GM23338 (cell line): Measurements from ENCODE around the gene TAPBP. TPM values are rescaled to one million over a fixed set of nuclear protein-coding genes. Genes with fewer than 3 reads are reported as not detected.

Experiments
- ATAC-seq: fragments of 200-7000 bp; cut with Tn5 transposase; 3 replicates; pipeline ENCODE4 v1.9.1; 2020
- DNase-seq: peaks from one replicate; pipeline ENCODE4 v3.0.0-alpha.2; 2015; ENCODE audit warnings: low spot score
- H2AFZ ChIP-seq: fragments of 200-600 bp; sonication (generic); 2 replicates; pipeline ENCODE4 v1.8.0; 2016; ENCODE audit warnings: antibody characterized with exemption, mild to moderate bottlenecking, moderate library complexity
- H3F3A ChIP-seq: fragments of 200-600 bp; sonication (generic); replicated peaks from 2 replicates; pipeline ENCODE4 v1.8.0; 2017; ENCODE audit warnings: antibody characterized with exemption, mixed run types, low read depth
- H3K27ac ChIP-seq: fragments of 200-600 bp; sonication (generic); 2 replicates; pipeline ENCODE4 v1.6.1; 2016; ENCODE audit warnings: low read depth
- H3K27me3 ChIP-seq: fragments of 200-600 bp; sonication (generic); 2 replicates; pipeline ENCODE4 v1.8.0; 2016; ENCODE audit warnings: mild to moderate bottlenecking, mixed run types, moderate library complexity; ENCODE audit not compliant: insufficient read depth
- H3K36me3 ChIP-seq: fragments of 200-600 bp; sonication (generic); 2 replicates; pipeline ENCODE4 v1.8.0; 2016; ENCODE audit warnings: mild to moderate bottlenecking; ENCODE audit not compliant: insufficient read depth
- H3K4me1 ChIP-seq: fragments of 200-600 bp; sonication (generic); 2 replicates; pipeline ENCODE4 v1.8.0; 2016; ENCODE audit warnings: mild to moderate bottlenecking, moderate library complexity; ENCODE audit not compliant: insufficient read depth
- H3K4me2 ChIP-seq: fragments of 200-600 bp; sonication (generic); 2 replicates; pipeline ENCODE4 v1.7.1; 2017; ENCODE audit warnings: mixed run types
- H3K4me3 ChIP-seq: fragments of 200-600 bp; sonication (generic); 2 replicates; pipeline ENCODE4 v1.6.1; 2016; ENCODE audit warnings: mixed run types
- H3K79me2 ChIP-seq: fragments of 200-600 bp; sonication (generic); replicated peaks from 2 replicates; pipeline ENCODE4 v1.8.0; 2017; ENCODE audit warnings: mild to moderate bottlenecking; ENCODE audit not compliant: insufficient read depth
- H3K9me2 ChIP-seq: fragments of 200-600 bp; sonication (generic); 2 replicates; pipeline ENCODE4 v1.8.0; 2017; ENCODE audit not compliant: insufficient read depth
- H4K20me1 ChIP-seq: fragments of 200-600 bp; sonication (generic); replicated peaks from 2 replicates; pipeline ENCODE4 v1.8.0; 2017; ENCODE audit warnings: mild to moderate bottlenecking; ENCODE audit not compliant: insufficient read depth
- H3K27ac Mint-ChIP-seq: 2 replicates; pipeline ENCODE4 v1.8.0; 2020; ENCODE audit warnings: inconsistent platforms, mild to moderate bottlenecking, moderate library complexity, mixed read lengths
- H3K27me3 Mint-ChIP-seq: 3 replicates; pipeline ENCODE4 v1.8.0; 2022; ENCODE audit warnings: low read depth, mild to moderate bottlenecking, moderate library complexity, mixed read lengths, inconsistent platforms; ENCODE audit not compliant: insufficient read depth, poor library complexity
- H3K36me3 Mint-ChIP-seq: 3 replicates; pipeline ENCODE4 v1.8.0; 2021; ENCODE audit warnings: low read depth, mild to moderate bottlenecking, inconsistent platforms, moderate library complexity, mixed read lengths
- H3K4me1 Mint-ChIP-seq: 3 replicates; pipeline ENCODE4 v1.8.0; 2020; ENCODE audit warnings: mild to moderate bottlenecking, inconsistent platforms, mixed read lengths
- H3K4me3 Mint-ChIP-seq: 3 replicates; pipeline ENCODE4 v1.8.0; 2021; ENCODE audit warnings: moderate library complexity, mild to moderate bottlenecking, inconsistent platforms, mixed read lengths
- H3K9me3 Mint-ChIP-seq: 3 replicates; pipeline ENCODE4 v1.8.0; 2020; ENCODE audit warnings: moderate library complexity, mild to moderate bottlenecking, inconsistent platforms, mixed read lengths
- CREB1 ChIP-seq: fragments of 250-450 bp; sonication (Bioruptor Pico); IDR thresholded peaks from 2 replicates; pipeline ENCODE4 v1.5.0; 2020; ENCODE audit warnings: low read depth, mild to moderate bottlenecking, moderate library complexity
- EZH2 ChIP-seq: fragments of 200-600 bp; sonication (generic); IDR thresholded peaks from one replicate; pipeline ENCODE4 v1.8.0; 2017; ENCODE audit warnings: antibody characterized with exemption, mild to moderate bottlenecking, low read depth; ENCODE audit not compliant: unreplicated experiment
- EZH2phosphoT487 ChIP-seq: fragments of 200-600 bp; sonication (generic); IDR thresholded peaks from one replicate; pipeline ENCODE4 v1.8.1; 2018; ENCODE audit warnings: antibody characterized with exemption; ENCODE audit not compliant: unreplicated experiment
- JUNB ChIP-seq: IDR thresholded peaks from one replicate; pipeline ENCODE4 v1.6.1; 2016; ENCODE audit warnings: antibody characterized with exemption; ENCODE audit not compliant: unreplicated experiment
- NANOG ChIP-seq: IDR thresholded peaks from 2 replicates; pipeline ENCODE4 v1.6.1; 2016; ENCODE audit warnings: antibody characterized with exemption, borderline replicate concordance
- POLR2AphosphoS5 ChIP-seq: IDR thresholded peaks from 2 replicates; pipeline ENCODE4 v1.6.1; 2016; ENCODE audit warnings: antibody characterized with exemption, low read depth
- STAT1 ChIP-seq: IDR thresholded peaks from one replicate; pipeline ENCODE4 v1.6.1; 2016; ENCODE audit warnings: antibody characterized with exemption; ENCODE audit not compliant: unreplicated experiment
- ZNF114 ChIP-seq: fragments of 250-450 bp; sonication (Bioruptor Pico); IDR thresholded peaks from 2 replicates; pipeline ENCODE4 v1.5.0; 2020; ENCODE audit warnings: mild to moderate bottlenecking, moderate library complexity
- ZNF331 ChIP-seq: fragments of 250-450 bp; sonication (Bioruptor Pico); IDR thresholded peaks from 2 replicates; pipeline ENCODE4 v1.5.0; 2020; ENCODE audit warnings: low read depth, mild to moderate bottlenecking, moderate library complexity
- polyA plus RNA-seq: library from polyadenylated mRNA; unstranded; fragments of >200 nt; fragmentation: Nextera tagmentation; extraction: Ambion mirVana; gene quantifications from 2 replicates; pipeline ENCODE4 v1.2.1, GENCODE V29; 2016
- total RNA-seq: library from RNA; depleted of rRNA; stranded (reverse); fragments of >200 nt; shearing (Covaris generic); gene quantifications from 2 replicates; pipeline ENCODE4 v1.2.3, GENCODE V29; 2014
- TF ChIP-seq, protein P1 (sequence below): fragments of 250-450 bp; sonication (Bioruptor Pico); IDR thresholded peaks from 2 replicates; pipeline ENCODE4 v1.5.0; 2020; ENCODE audit warnings: mild to moderate bottlenecking, moderate library complexity
- TF ChIP-seq, protein P2 (sequence below): IDR thresholded peaks from one replicate; pipeline ENCODE4 v1.6.1; 2018; ENCODE audit warnings: antibody characterized with exemption; ENCODE audit not compliant: unreplicated experiment
- TF ChIP-seq, protein P3 (sequence below), 2 experiments: fragments of 200-600 bp in 1 of 2; sonication (generic) in 1 of 2; conservative IDR thresholded peaks; 2 replicates each; pipeline versions ENCODE4 v1.5.1 to v1.6.1; 2016 to 2017; ENCODE audit warnings: antibody characterized with exemption in 2 of 2, low read depth in 2 of 2, mild to moderate bottlenecking in 2 of 2, moderate library complexity in 1 of 2
- TF ChIP-seq, protein P4 (sequence below): IDR thresholded peaks from 2 replicates; pipeline ENCODE4 v1.6.1; 2016; ENCODE audit warnings: antibody characterized with exemption

Gene TAPBP
- total and polyA plus RNA-seq, 2 experiments from 2014 or later: 19.9 to 37.5 TPM

DNA sequence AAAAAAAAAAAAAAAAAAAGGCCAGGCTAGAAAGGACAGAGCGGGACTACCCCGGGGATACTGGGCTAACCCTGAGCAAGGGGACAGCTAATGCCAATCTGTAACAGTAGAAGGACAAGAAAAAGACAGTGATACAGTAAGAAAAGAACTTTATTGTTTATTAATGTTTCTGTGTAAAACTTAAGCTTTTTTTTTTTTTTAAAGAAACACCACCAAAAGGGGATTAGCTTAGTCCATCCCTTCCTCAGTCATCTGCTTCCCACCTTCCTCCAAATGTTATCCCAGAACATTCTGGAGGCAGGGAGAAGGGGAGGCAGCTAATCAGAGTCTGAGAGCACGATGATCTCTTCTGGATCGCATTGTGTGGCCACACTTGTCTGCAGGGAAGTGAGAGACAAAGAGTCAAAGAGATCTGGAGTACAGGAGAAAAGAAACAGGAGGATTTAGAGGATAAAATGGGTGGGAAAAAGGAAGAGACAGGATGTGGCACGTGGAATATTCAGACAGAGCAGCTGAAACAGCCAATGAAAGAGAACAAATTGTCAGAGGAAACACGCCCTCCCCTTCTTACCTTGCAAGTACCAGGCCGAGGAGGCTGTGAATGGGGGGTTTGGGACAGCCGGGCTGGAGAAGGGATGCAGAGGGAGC lies 4.7 kb upstream of the TAPBP start:
- Histone ChIP-seq H3K4me2 (peak overlapping the region; percentile 58), H3K4me3 (peak overlapping the region; percentile 51), H3K27ac (peak overlapping the region; percentile 86), H3K36me3 (peaks cover 14% of the 10 kb centered on the region), H3K9me2 (no peaks in the 10 kb centered on the region), H3K79me2 (peaks cover 36% of the 10 kb centered on the region), H4K20me1 (peaks cover 11% of the 10 kb centered on the region), H3F3A (peaks cover 20% of the 10 kb centered on the region), H3K27me3 (no peaks in the 10 kb centered on the region), H2AFZ (no peak overlapping the region), H3K4me1 (peaks cover 40% of the 10 kb centered on the region)
- Mint-ChIP-seq H3K27me3 (peaks cover 22% of the 10 kb centered on the region), H3K4me3 (peak overlapping the region; percentile 93), H3K9me3 (no peaks in the 10 kb centered on the region; the same call in 1 of the 3 replicates), H3K27ac (peak overlapping the region; percentile 98), H3K36me3 (peaks cover 42% of the 10 kb centered on the region), H3K4me1 (peaks cover 66% of the 10 kb centered on the region)
- DNase-seq (no peak), ATAC-seq (no peak)
- TF ChIP-seq ZNF114 (no peak), CREB1 (no peak), POLR2AphosphoS5 (no peak), EZH2phosphoT487 (no peak), NANOG (no peak), JUNB (no peak), EZH2 (no peak), ZNF331 (no peak), STAT1 (no peak)
- TF ChIP-seq, protein P1, sequence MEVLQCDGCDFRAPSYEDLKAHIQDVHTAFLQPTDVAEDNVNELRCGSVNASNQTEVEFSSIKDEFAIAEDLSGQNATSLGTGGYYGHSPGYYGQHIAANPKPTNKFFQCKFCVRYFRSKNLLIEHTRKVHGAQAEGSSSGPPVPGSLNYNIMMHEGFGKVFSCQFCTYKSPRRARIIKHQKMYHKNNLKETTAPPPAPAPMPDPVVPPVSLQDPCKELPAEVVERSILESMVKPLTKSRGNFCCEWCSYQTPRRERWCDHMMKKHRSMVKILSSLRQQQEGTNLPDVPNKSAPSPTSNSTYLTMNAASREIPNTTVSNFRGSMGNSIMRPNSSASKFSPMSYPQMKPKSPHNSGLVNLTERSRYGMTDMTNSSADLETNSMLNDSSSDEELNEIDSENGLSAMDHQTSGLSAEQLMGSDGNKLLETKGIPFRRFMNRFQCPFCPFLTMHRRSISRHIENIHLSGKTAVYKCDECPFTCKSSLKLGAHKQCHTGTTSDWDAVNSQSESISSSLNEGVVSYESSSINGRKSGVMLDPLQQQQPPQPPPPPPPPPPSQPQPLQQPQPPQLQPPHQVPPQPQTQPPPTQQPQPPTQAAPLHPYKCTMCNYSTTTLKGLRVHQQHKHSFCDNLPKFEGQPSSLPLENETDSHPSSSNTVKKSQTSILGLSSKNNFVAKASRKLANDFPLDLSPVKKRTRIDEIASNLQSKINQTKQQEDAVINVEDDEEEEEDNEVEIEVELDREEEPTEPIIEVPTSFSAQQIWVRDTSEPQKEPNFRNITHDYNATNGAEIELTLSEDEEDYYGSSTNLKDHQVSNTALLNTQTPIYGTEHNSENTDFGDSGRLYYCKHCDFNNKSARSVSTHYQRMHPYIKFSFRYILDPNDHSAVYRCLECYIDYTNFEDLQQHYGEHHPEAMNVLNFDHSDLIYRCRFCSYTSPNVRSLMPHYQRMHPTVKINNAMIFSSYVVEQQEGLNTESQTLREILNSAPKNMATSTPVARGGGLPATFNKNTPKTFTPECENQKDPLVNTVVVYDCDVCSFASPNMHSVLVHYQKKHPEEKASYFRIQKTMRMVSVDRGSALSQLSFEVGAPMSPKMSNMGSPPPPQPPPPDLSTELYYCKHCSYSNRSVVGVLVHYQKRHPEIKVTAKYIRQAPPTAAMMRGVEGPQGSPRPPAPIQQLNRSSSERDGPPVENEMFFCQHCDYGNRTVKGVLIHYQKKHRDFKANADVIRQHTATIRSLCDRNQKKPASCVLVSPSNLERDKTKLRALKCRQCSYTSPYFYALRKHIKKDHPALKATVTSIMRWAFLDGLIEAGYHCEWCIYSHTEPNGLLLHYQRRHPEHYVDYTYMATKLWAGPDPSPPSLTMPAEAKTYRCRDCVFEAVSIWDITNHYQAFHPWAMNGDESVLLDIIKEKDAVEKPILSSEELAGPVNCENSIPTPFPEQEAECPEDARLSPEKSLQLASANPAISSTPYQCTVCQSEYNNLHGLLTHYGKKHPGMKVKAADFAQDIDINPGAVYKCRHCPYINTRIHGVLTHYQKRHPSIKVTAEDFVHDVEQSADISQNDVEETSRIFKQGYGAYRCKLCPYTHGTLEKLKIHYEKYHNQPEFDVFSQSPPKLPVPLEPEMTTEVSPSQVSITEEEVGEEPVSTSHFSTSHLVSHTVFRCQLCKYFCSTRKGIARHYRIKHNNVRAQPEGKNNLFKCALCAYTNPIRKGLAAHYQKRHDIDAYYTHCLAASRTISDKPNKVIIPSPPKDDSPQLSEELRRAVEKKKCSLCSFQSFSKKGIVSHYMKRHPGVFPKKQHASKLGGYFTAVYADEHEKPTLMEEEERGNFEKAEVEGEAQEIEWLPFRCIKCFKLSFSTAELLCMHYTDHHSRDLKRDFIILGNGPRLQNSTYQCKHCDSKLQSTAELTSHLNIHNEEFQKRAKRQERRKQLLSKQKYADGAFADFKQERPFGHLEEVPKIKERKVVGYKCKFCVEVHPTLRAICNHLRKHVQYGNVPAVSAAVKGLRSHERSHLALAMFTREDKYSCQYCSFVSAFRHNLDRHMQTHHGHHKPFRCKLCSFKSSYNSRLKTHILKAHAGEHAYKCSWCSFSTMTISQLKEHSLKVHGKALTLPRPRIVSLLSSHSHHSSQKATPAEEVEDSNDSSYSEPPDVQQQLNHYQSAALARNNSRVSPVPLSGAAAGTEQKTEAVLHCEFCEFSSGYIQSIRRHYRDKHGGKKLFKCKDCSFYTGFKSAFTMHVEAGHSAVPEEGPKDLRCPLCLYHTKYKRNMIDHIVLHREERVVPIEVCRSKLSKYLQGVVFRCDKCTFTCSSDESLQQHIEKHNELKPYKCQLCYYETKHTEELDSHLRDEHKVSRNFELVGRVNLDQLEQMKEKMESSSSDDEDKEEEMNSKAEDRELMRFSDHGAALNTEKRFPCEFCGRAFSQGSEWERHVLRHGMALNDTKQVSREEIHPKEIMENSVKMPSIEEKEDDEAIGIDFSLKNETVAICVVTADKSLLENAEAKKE: no peak
- TF ChIP-seq, protein P2, sequence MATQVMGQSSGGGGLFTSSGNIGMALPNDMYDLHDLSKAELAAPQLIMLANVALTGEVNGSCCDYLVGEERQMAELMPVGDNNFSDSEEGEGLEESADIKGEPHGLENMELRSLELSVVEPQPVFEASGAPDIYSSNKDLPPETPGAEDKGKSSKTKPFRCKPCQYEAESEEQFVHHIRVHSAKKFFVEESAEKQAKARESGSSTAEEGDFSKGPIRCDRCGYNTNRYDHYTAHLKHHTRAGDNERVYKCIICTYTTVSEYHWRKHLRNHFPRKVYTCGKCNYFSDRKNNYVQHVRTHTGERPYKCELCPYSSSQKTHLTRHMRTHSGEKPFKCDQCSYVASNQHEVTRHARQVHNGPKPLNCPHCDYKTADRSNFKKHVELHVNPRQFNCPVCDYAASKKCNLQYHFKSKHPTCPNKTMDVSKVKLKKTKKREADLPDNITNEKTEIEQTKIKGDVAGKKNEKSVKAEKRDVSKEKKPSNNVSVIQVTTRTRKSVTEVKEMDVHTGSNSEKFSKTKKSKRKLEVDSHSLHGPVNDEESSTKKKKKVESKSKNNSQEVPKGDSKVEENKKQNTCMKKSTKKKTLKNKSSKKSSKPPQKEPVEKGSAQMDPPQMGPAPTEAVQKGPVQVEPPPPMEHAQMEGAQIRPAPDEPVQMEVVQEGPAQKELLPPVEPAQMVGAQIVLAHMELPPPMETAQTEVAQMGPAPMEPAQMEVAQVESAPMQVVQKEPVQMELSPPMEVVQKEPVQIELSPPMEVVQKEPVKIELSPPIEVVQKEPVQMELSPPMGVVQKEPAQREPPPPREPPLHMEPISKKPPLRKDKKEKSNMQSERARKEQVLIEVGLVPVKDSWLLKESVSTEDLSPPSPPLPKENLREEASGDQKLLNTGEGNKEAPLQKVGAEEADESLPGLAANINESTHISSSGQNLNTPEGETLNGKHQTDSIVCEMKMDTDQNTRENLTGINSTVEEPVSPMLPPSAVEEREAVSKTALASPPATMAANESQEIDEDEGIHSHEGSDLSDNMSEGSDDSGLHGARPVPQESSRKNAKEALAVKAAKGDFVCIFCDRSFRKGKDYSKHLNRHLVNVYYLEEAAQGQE: no peak
- TF ChIP-seq, protein P3, sequence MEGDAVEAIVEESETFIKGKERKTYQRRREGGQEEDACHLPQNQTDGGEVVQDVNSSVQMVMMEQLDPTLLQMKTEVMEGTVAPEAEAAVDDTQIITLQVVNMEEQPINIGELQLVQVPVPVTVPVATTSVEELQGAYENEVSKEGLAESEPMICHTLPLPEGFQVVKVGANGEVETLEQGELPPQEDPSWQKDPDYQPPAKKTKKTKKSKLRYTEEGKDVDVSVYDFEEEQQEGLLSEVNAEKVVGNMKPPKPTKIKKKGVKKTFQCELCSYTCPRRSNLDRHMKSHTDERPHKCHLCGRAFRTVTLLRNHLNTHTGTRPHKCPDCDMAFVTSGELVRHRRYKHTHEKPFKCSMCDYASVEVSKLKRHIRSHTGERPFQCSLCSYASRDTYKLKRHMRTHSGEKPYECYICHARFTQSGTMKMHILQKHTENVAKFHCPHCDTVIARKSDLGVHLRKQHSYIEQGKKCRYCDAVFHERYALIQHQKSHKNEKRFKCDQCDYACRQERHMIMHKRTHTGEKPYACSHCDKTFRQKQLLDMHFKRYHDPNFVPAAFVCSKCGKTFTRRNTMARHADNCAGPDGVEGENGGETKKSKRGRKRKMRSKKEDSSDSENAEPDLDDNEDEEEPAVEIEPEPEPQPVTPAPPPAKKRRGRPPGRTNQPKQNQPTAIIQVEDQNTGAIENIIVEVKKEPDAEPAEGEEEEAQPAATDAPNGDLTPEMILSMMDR (conservative IDR thresholded peaks at IDR 0.05; ENCODE audit: low read depth in 2 of 2): no peak
- TF ChIP-seq, protein P4, sequence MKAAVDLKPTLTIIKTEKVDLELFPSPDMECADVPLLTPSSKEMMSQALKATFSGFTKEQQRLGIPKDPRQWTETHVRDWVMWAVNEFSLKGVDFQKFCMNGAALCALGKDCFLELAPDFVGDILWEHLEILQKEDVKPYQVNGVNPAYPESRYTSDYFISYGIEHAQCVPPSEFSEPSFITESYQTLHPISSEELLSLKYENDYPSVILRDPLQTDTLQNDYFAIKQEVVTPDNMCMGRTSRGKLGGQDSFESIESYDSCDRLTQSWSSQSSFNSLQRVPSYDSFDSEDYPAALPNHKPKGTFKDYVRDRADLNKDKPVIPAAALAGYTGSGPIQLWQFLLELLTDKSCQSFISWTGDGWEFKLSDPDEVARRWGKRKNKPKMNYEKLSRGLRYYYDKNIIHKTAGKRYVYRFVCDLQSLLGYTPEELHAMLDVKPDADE: no peak
